IMR-90 (cell line): ENCODE measurements around the gene CYTH1.

ENCODE experiments used
- CEBPB ChIP-seq: IDR thresholded peaks from 2 replicates; pipeline ENCODE4 v1.6.1; 2012; ENCODE audit warnings: low read depth, low read length, improper control_type of control experiment
- CTCF ChIP-seq: conservative IDR thresholded peaks from 2 replicates; pipeline ENCODE4 v1.5.1; 2012; ENCODE audit warnings: mild to moderate bottlenecking, low read depth, low read length, improper control_type of control experiment
- ELK1 ChIP-seq: fragments of 150-350 bp; IDR thresholded peaks from 2 replicates; pipeline ENCODE4 v1.6.1; 2016; ENCODE audit warnings: low read depth, mild to moderate bottlenecking, low read length, moderate library complexity, borderline replicate concordance
- MAZ ChIP-seq: IDR thresholded peaks from 2 replicates; pipeline ENCODE4 v1.6.1; 2012; ENCODE audit warnings: low read depth, mild to moderate bottlenecking, low read length, improper control_type of control experiment, moderate library complexity, borderline replicate concordance
- POLR2A ChIP-seq: IDR thresholded peaks from 2 replicates; pipeline ENCODE4 v1.6.1; 2012; ENCODE audit warnings: mild to moderate bottlenecking, low read depth, low read length

- TF ChIP-seq CTCF (no peak), POLR2A (no peak), CEBPB (no peak), ELK1 (no peak), MAZ (no peak)
These were observed 13.9 kb upstream of the CYTH1 start for GRCh38 chr17:78795861-78796516.
